Astrocyte (in vitro differentiated cells and primary cell): ENCODE data around the gene ZNF639. TPM values are rescaled to one million over a fixed set of nuclear protein-coding genes. Genes with fewer than 3 reads are reported as not detected.

ENCODE experiments used
- DNase-seq: peaks from one replicate; pipeline ENCODE4 v3.0.0-alpha.2; 2010; ENCODE audit warnings: low read depth
- FAIRE-seq: peaks from 2 replicates; lab custom pipeline; 2011; peaks lifted over from hg19 to GRCh38; lab: Jason Lieb, UNC
- H2AFZ ChIP-seq: 2 replicates; pipeline ENCODE4 v1.6.0; 2012; ENCODE audit warnings: low read depth, low read length, inconsistent platforms
- H3K27ac ChIP-seq: 2 replicates; pipeline ENCODE4 v1.5.1; 2011; ENCODE audit warnings: low read depth, low read length, inconsistent platforms
- H3K27me3 ChIP-seq: 2 replicates; pipeline ENCODE4 v1.6.0; 2011; ENCODE audit warnings: low read length, inconsistent platforms; ENCODE audit not compliant: insufficient read depth
- H3K36me3 ChIP-seq: 2 replicates; pipeline ENCODE4 v1.5.1; 2011; ENCODE audit warnings: low read length, inconsistent platforms; ENCODE audit not compliant: insufficient read depth
- H3K4me1 ChIP-seq: 2 replicates; pipeline ENCODE4 v1.5.1; 2011; ENCODE audit warnings: low read length, inconsistent platforms; ENCODE audit not compliant: insufficient read depth
- H3K4me2 ChIP-seq: 2 replicates; pipeline ENCODE4 v1.6.0; 2012; ENCODE audit warnings: low read length, inconsistent platforms
- H3K4me3 ChIP-seq: 2 replicates; pipeline ENCODE4 v1.5.1; 2011; ENCODE audit warnings: low read depth, mild to moderate bottlenecking, low read length, inconsistent platforms; ENCODE audit not compliant: insufficient read depth
- H3K79me2 ChIP-seq: 2 replicates; pipeline ENCODE4 v1.6.0; 2012; ENCODE audit warnings: mild to moderate bottlenecking, low read length, inconsistent platforms; ENCODE audit not compliant: insufficient read depth
- H3K9ac ChIP-seq: 2 replicates; pipeline ENCODE4 v1.6.0; 2012; ENCODE audit warnings: mild to moderate bottlenecking, low read length, inconsistent platforms
- H3K9me3 ChIP-seq: 2 replicates; pipeline ENCODE4 v1.5.1; 2012; ENCODE audit warnings: low read depth, mild to moderate bottlenecking, low read length, inconsistent platforms; ENCODE audit not compliant: insufficient read depth
- H4K20me1 ChIP-seq: 2 replicates; pipeline ENCODE4 v1.6.0; 2012; ENCODE audit warnings: low read length, inconsistent platforms; ENCODE audit not compliant: insufficient read depth
- H3K27ac Mint-ChIP-seq: one replicate; pipeline ENCODE4 v1.8.0; 2021; ENCODE audit warnings: mild to moderate bottlenecking, mixed read lengths; ENCODE audit not compliant: unreplicated experiment
- H3K27me3 Mint-ChIP-seq: one replicate; pipeline ENCODE4 v1.8.0; 2021; ENCODE audit warnings: low read depth, mixed read lengths; ENCODE audit not compliant: unreplicated experiment
- H3K36me3 Mint-ChIP-seq: one replicate; pipeline ENCODE4 v1.8.0; 2021; ENCODE audit warnings: low read depth, mixed read lengths; ENCODE audit not compliant: unreplicated experiment
- H3K4me1 Mint-ChIP-seq: one replicate; pipeline ENCODE4 v1.8.0; 2021; ENCODE audit warnings: low read depth, mixed read lengths; ENCODE audit not compliant: unreplicated experiment
- H3K4me3 Mint-ChIP-seq: one replicate; pipeline ENCODE4 v1.8.0; 2021; ENCODE audit warnings: mild to moderate bottlenecking, moderate library complexity, mixed read lengths; ENCODE audit not compliant: unreplicated experiment
- H3K9me3 Mint-ChIP-seq: one replicate; pipeline ENCODE4 v1.8.0; 2021; ENCODE audit warnings: mild to moderate bottlenecking, mixed read lengths; ENCODE audit not compliant: unreplicated experiment
- EZH2 ChIP-seq: IDR thresholded peaks from 2 replicates; pipeline ENCODE4 v1.6.1; 2012; ENCODE audit warnings: mild to moderate bottlenecking, low read length, inconsistent platforms; ENCODE audit not compliant: insufficient read depth
- total RNA-seq: library from RNA; stranded (reverse); gene quantifications from 2 replicates; pipeline ENCODE4 v1.2.1, GENCODE V29; 2021
- TF ChIP-seq, protein P1 (sequence below): IDR thresholded peaks from 2 replicates; pipeline ENCODE4 v1.5.1; 2011; ENCODE audit warnings: low read depth, mild to moderate bottlenecking, inconsistent platforms, low read length, moderate library complexity; ENCODE audit not compliant: insufficient read depth

The ZNF639 gene
- total RNA-seq, 1 donor from 2014 or later = 34.4 TPM

DNA sequence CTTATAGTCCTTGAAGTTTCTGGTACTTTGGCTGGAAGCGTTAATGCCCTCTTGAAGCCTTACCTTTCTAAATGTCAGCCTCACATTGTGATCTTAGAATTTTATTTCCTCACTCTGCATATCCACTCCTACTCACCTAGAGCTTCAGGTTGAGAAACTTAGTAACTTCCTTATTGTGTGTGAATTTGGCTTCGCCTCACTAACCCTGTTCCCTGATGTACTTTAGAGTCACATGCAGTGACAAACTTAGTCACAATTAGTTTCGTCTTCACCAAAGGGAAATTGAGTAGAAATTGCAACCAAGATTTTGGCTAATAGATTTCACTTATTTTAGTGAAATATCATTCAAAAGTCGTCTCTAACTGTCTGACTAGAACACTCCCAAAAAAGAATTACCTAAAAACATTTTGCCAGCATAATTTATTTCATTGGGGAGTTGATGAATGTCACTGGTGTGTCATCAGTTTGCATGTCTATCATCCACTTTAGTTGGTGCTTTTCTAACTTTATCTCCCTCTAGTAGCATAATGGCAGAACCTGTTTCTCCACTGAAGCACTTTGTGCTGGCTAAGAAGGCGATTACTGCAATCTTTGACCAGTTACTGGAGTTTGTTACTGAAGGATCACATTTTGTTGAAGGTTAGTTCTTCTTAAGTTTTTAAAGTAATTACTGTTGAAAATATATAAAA is 25.6 kb downstream of the ZNF639 start:
- TF ChIP-seq, protein P1, sequence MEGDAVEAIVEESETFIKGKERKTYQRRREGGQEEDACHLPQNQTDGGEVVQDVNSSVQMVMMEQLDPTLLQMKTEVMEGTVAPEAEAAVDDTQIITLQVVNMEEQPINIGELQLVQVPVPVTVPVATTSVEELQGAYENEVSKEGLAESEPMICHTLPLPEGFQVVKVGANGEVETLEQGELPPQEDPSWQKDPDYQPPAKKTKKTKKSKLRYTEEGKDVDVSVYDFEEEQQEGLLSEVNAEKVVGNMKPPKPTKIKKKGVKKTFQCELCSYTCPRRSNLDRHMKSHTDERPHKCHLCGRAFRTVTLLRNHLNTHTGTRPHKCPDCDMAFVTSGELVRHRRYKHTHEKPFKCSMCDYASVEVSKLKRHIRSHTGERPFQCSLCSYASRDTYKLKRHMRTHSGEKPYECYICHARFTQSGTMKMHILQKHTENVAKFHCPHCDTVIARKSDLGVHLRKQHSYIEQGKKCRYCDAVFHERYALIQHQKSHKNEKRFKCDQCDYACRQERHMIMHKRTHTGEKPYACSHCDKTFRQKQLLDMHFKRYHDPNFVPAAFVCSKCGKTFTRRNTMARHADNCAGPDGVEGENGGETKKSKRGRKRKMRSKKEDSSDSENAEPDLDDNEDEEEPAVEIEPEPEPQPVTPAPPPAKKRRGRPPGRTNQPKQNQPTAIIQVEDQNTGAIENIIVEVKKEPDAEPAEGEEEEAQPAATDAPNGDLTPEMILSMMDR = no peak
- TF ChIP-seq EZH2 = no peak
- H3K4me1 ChIP-seq = peaks cover 7% of the 10 kb centered on the region
- DNase-seq (no peak), FAIRE-seq (no peak)
- peak overlapping the region; percentile 95 for H3K4me2 ChIP-seq
- no peaks in the 10 kb centered on the region for H3K27me3 ChIP-seq
- Mint-ChIP-seq H3K36me3 (peaks cover 10% of the 10 kb centered on the region), H3K4me3 (peak overlapping the region; percentile 98), H3K27ac (peak overlapping the region; percentile 14), H3K9me3 (no peaks in the 10 kb centered on the region), H3K4me1 (no peaks in the 10 kb centered on the region), H3K27me3 (no peaks in the 10 kb centered on the region)
- peak overlapping the region; percentile 85 for H3K9ac ChIP-seq
- H2AFZ ChIP-seq = peak overlapping the region; percentile 95
- peak overlapping the region; percentile 93 for H3K4me3 ChIP-seq
- peaks cover 15% of the 10 kb centered on the region for H4K20me1 ChIP-seq
- H3K27ac ChIP-seq = peak overlapping the region; percentile 65
- peaks cover 23% of the 10 kb centered on the region for H3K36me3 ChIP-seq
- H3K79me2 ChIP-seq = peaks cover 34% of the 10 kb centered on the region
- H3K9me3 ChIP-seq = no peaks in the 10 kb centered on the region

DNA sequence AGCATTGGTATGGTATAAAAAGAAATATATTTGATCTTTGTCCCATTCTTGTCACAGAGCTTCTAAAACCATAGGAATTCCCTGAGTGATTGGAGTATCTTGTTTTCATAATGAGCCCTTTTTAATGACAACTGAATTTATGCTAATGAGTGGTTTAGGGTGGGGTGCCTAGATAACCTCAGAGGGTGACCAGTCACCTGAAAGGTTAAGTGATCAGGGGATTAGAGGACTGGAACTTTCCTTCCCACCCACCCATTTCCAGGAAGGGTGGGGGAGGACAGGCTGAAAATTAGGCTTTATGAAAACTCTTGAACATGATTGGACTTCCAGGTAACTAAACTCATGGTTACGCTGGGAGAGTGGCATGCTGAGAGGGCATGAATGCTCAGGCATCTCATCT is 33.2 kb downstream of the ZNF639 start:
- Histone ChIP-seq H4K20me1 (peaks cover 21% of the 10 kb centered on the region), H3K36me3 (peaks cover 36% of the 10 kb centered on the region), H3K9me3 (no peaks in the 10 kb centered on the region), H3K9ac (no peak overlapping the region), H3K79me2 (peaks cover 11% of the 10 kb centered on the region), H3K27me3 (no peaks in the 10 kb centered on the region), H3K4me2 (no peak overlapping the region), H3K4me3 (no peak overlapping the region), H3K4me1 (no peaks in the 10 kb centered on the region), H2AFZ (no peak overlapping the region), H3K27ac (no peak overlapping the region)
- TF ChIP-seq, protein P1 = no peak
- DNase-seq (no peak), FAIRE-seq (no peak)
- H3K4me3 Mint-ChIP-seq = no peak overlapping the region
- H3K27me3 Mint-ChIP-seq = no peaks in the 10 kb centered on the region
- peaks cover 35% of the 10 kb centered on the region for H3K36me3 Mint-ChIP-seq
- no peaks in the 10 kb centered on the region for H3K9me3 Mint-ChIP-seq
- no peaks in the 10 kb centered on the region for H3K4me1 Mint-ChIP-seq
- H3K27ac Mint-ChIP-seq = no peak overlapping the region

DNA sequence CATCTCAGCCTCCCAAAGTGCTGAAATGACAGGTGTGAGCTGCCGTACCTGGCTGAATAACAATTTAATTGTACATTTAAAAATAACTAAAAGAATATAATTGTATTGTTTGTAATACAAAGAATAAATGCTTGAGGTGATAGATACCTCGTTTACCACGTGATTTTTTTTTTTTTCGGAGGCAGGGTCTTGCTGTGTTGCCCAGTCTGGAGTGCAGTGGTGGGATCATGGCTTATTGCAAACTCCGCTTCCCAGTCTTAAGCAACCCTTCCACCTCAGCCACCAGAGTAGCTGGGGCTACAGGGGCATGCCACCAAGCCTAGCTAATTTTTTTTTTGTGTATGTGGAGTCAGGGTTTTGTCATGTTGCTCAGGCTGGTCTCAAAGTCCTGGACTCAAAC is 40.5 kb downstream of the ZNF639 start:
- H3K9me3 ChIP-seq = no peaks in the 10 kb centered on the region
- TF ChIP-seq, protein P1 = no peak
- no peak for TF ChIP-seq EZH2
- Mint-ChIP-seq H3K27ac (no peak overlapping the region), H3K4me1 (no peaks in the 10 kb centered on the region), H3K36me3 (peaks cover 13% of the 10 kb centered on the region), H3K27me3 (no peaks in the 10 kb centered on the region), H3K4me3 (no peak overlapping the region), H3K9me3 (no peaks in the 10 kb centered on the region)
- DNase-seq = no peak
- no peak overlapping the region for H2AFZ ChIP-seq
- H3K36me3 ChIP-seq = peaks cover 25% of the 10 kb centered on the region
- H3K4me1 ChIP-seq = no peaks in the 10 kb centered on the region
- no peak for FAIRE-seq
- no peak overlapping the region for H3K4me3 ChIP-seq
- H4K20me1 ChIP-seq = no peaks in the 10 kb centered on the region
- no peaks in the 10 kb centered on the region for H3K27me3 ChIP-seq
- no peaks in the 10 kb centered on the region for H3K79me2 ChIP-seq
- H3K27ac ChIP-seq = no peak overlapping the region
- H3K4me2 ChIP-seq = no peak overlapping the region
- no peak overlapping the region for H3K9ac ChIP-seq
